ENCODE measurements around the gene PHYKPL. TPM values are rescaled to one million over a fixed set of nuclear protein-coding genes. Genes with fewer than 3 reads are reported as not detected.
"Not testable (repeated sequence)": the region's sequence is repeated elsewhere in the genome, so short reads cannot be mapped to it uniquely, and the experiment has no call there.

Gene PHYKPL
- total RNA-seq, 2 donors from 2014 or later: 43.4 to 135 TPM

DNA sequence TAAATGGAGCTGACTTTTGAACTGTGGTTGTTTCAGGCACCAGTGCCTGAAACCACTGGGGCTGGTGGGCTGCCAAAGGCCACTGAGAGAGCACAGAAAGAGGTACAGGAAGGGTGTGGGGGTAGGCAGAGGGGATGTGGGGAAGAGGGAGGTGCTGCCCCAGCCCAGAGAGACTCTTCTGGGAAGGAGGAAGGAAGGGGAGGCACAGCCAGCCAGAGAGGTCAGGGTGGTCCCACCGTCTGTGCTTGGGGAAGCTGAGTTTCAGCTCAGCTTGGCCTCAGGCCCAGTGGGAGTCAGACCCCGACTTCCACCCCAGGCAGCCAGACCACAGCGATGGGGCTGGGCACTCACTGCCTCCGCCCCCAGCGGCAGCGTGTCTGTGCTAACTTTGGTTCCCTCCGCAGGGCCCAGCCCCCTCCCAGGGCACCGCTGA, 8.6 kb upstream of the PHYKPL start:
- DNase-seq (ENCODE audit: low spot score): no peak
- TF ChIP-seq, protein P1, sequence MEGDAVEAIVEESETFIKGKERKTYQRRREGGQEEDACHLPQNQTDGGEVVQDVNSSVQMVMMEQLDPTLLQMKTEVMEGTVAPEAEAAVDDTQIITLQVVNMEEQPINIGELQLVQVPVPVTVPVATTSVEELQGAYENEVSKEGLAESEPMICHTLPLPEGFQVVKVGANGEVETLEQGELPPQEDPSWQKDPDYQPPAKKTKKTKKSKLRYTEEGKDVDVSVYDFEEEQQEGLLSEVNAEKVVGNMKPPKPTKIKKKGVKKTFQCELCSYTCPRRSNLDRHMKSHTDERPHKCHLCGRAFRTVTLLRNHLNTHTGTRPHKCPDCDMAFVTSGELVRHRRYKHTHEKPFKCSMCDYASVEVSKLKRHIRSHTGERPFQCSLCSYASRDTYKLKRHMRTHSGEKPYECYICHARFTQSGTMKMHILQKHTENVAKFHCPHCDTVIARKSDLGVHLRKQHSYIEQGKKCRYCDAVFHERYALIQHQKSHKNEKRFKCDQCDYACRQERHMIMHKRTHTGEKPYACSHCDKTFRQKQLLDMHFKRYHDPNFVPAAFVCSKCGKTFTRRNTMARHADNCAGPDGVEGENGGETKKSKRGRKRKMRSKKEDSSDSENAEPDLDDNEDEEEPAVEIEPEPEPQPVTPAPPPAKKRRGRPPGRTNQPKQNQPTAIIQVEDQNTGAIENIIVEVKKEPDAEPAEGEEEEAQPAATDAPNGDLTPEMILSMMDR (IDR thresholded peaks at IDR 0.05): no peak
- TF ChIP-seq POLR2AphosphoS5 (IDR thresholded peaks at IDR 0.05) (no peak), POLR2A (IDR thresholded peaks at IDR 0.05) (no peak)
- Histone ChIP-seq H3K36me3 (no peaks in the 10 kb centered on the region), H3K9me3 (no peaks in the 10 kb centered on the region), H3K27ac (no peak overlapping the region), H3K27me3 (replicated peaks; ENCODE audit: insufficient read depth) (no peaks in the 10 kb centered on the region), H3K4me1 (replicated peaks) (no peaks in the 10 kb centered on the region), H3K4me3 (no peak overlapping the region)
- intact Hi-C loops (cut with DNase I): no loop called here
- WGBS: 71% methylated on average over 8 of the region's 8 CpGs

DNA sequence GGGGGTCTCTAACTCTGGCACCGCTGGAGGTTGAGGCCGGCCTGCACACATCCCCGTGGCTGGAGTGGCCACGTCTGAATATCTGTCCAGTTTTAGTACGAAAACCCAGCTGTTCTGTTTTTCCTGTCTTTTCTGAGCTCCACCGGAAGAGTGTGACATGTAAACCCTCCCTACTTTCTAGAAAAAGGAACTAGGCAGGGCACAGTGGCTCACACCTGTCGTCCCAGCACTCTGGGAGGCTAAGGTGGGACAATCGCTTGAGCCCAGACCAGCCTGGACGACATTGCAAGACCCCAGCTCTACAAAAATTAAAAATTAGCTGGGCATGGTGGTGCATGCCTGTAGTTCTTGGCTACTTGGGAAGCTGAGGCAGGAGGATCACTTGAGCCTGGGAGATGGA, 8.2 kb upstream of the PHYKPL start:
- Histone ChIP-seq H3K36me3 (no peaks in the 10 kb centered on the region), H3K9me3 (no peaks in the 10 kb centered on the region), H3K27me3 (replicated peaks; ENCODE audit: insufficient read depth) (no peaks in the 10 kb centered on the region), H3K27ac (no peak overlapping the region), H3K4me1 (replicated peaks) (no peaks in the 10 kb centered on the region), H3K4me3 (no peak overlapping the region)
- TF ChIP-seq, protein P1 (IDR thresholded peaks at IDR 0.05): no peak
- no peak for TF ChIP-seq POLR2A (IDR thresholded peaks at IDR 0.05)
- no peak for TF ChIP-seq POLR2AphosphoS5 (IDR thresholded peaks at IDR 0.05)
- 80% methylated on average over 9 of the region's 9 CpGs for WGBS
- intact Hi-C loops (cut with DNase I): no loop called here
- DNase-seq (ENCODE audit: low spot score): no peak

DNA sequence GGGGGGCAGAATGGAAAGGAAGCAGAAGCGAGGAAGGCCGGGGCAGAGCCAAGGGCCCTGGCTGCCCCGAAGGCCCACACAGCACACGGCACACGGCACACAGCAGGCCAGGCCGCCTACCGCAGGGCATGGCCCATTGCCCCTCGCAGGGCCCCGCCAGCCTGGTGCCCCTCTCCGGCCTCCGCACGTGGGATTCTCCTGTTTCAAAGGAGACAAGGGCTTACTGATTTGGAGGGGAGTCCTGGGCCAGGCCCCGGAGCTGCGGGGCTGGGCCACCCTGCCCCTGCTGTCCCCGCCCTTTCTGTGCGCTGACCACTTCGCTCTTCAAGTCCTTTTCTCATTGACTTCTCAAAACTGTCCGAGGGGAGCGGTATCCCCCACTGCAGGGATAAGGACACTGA, 7.7 kb upstream of the PHYKPL start:
- WGBS: 87% methylated on average over 15 of the region's 19 CpGs
- no peak for TF ChIP-seq POLR2AphosphoS5 (IDR thresholded peaks at IDR 0.05)
- no peak for TF ChIP-seq POLR2A (IDR thresholded peaks at IDR 0.05)
- TF ChIP-seq, protein P1 (IDR thresholded peaks at IDR 0.05): no peak

DNA sequence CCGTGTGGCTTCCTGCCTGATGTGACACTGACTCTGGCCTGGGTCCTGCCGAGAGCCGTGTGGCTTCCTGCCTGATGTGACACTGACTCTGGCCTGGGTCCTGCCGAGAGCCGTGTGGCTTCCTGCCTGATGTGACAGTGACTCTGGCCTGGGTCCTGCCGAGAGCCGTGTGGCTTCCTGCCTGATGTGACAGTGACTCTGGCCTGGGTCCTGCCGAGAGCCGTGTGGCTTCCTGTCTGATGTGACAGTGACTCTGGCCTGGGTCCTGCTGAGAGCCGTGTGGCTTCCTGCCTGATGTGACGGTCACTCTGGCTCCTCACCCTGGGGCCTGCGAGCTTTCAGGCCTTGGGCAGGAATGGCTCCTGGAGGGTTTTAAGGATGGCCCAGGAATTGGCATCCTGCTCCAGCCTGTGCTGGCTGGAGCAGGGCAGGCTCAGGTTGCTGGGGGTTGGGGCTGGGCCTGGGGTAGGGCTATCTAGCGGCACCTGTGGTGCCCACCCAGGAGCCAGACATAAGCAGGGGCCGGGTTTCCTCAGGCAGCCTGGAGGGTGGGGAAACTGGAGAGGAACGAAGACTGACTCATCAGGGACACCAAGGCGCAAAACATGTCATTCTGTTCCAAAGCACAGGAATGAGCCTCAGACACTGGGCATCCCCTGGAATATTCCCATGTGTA, 7.2 kb upstream of the PHYKPL start:
- H3K27ac ChIP-seq: peak overlapping the region in 1 of 2 donors; percentile 38
- DNase-seq (ENCODE audit: low spot score); H3K27me3 ChIP-seq (replicated peaks; ENCODE audit: insufficient read depth); H3K36me3 ChIP-seq; H3K9me3 ChIP-seq; H3K4me3 ChIP-seq; intact Hi-C loops (cut with DNase I); H3K4me1 ChIP-seq (replicated peaks): not testable (repeated sequence)
- WGBS: 70% methylated on average over 6 of the region's 16 CpGs

More for the DNA sequence above, 7.7 kb upstream of the PHYKPL start:
- H3K27me3 ChIP-seq (replicated peaks; ENCODE audit: insufficient read depth): no peaks in the 10 kb centered on the region
- H3K4me3 ChIP-seq: no peak overlapping the region
- H3K9me3 ChIP-seq: no peaks in the 10 kb centered on the region
- no peaks in the 10 kb centered on the region for H3K4me1 ChIP-seq (replicated peaks)
- DNase-seq (ENCODE audit: low spot score): no peak
- H3K27ac ChIP-seq: peak overlapping the region in 1 of 2 donors; percentile 38
- no peaks in the 10 kb centered on the region for H3K36me3 ChIP-seq
- intact Hi-C loops (cut with DNase I): no loop called here

DNA sequence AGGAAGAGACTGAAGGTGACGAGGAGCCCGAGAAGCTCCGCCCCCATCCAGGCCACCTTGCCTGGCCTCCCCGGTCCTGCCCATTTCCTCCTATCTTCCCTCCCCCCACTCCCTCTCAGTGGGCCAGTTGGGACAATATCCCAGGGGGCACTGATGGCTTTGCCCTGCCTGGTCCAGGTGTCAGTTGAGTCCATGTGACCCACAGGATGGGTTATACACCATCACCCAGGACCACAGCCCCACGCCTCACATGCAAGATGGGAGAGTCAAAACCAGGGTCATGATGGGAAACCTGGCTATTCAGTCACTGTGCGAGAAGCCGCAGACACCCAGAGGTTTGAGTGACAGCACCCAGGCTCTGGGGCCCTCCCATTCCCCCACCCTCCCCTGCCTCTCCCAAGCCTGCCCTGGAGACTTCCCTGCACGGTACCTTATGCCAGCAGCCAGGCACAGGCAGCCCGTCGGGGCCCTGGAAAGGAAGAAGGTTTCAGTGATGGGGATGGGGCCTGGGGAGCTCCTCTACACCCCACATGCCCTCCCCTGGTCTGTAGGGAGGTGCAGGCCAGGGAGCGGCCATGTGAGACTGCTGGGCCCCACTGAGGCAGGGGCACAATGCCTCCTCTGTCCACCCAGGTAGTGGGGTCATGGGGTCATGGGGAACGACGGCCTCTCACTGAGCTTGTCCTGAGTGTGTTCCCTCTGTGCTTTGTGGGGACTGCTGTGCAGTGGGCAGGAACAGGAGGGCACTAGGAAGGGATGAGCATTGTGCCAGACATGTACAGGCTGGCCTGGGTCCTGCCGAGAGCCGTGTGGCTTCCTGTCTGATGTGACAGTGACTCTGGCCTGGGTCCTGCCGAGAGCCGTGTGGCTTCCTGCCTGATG, 6.3 kb upstream of the PHYKPL start:
- intact Hi-C loops (cut with DNase I): no loop called here
- Histone ChIP-seq H3K36me3 (no peaks in the 10 kb centered on the region), H3K9me3 (no peaks in the 10 kb centered on the region), H3K4me1 (replicated peaks) (no peaks in the 10 kb centered on the region), H3K4me3 (no peak overlapping the region), H3K27ac (peak overlapping the region; percentile 23 to 39), H3K27me3 (replicated peaks; ENCODE audit: insufficient read depth) (no peaks in the 10 kb centered on the region)
- DNase-seq (ENCODE audit: low spot score): no peak
- TF ChIP-seq, protein P1 (IDR thresholded peaks at IDR 0.05): no peak
- TF ChIP-seq POLR2A (IDR thresholded peaks at IDR 0.05) (no peak), POLR2AphosphoS5 (IDR thresholded peaks at IDR 0.05) (no peak)
- WGBS: 58% methylated on average over 17 of the region's 17 CpGs

All from prostate gland (tissue), 2 donors.